RCC 7860 (cell line): Measurements from ENCODE around the gene TPSAB1.
A peak's percentile ranks its signal among the peaks of the same experiment; 100 is the strongest.
"Not testable (repeated sequence)": the region's sequence is repeated elsewhere in the genome, so short reads cannot be mapped to it uniquely, and the experiment has no call there.

Experiments
- DNase-seq: peaks from one replicate; pipeline ENCODE4 v3.0.0-alpha.2; 2015; ENCODE audit warnings: low spot score
- FAIRE-seq: peaks from 2 replicates; lab custom pipeline; 2012; peaks lifted over from hg19 to GRCh38; lab: Jason Lieb, UNC

The TPSAB1 gene

DNA sequence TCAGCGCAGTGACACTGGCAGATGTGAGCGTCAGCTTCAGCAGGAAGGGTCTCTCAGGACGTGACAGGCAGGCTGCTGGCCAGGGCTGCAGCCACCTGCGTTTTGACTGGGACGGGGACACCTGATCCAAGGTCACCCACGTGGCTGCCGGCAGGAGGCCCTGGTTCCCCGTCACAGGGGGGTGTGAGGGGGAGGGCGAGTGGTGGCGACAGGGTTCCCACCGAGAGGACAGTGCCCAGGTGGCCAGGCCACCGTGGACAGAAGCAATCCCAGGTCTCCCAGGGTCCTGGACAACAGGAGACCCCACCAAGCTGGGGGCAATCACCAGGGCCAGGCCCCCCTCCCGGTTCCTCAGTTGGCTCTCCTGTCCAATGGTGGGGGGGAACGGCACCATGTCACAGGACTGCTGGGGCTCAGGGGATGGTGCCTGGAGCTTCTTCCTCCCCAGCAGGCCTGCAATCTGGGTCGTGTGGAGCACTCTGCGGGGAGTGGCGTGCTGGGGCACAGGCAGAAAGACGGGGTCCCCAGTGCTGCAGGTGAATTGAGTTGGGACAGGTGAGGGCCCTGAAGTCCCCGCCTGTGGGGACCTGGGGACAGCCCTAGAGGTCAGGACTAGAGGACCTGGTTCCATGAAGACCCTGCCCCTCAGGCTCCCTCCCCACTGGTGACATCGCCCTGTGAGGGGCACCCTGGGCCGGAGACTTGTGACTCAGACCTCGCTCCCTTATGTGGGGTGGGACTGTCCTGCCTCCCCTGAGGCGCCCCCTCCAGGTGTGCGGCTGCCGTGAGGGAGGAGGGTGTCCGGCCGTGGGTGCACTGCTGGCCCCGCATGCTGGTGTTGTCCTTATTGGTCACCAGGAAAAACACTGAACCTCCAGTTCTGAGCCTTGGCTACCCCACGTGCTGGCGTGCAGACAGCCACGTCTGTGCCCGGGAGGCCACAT, 3.7 kb downstream of the TPSAB1 start:
- not testable (repeated sequence) for FAIRE-seq, DNase-seq

DNA sequence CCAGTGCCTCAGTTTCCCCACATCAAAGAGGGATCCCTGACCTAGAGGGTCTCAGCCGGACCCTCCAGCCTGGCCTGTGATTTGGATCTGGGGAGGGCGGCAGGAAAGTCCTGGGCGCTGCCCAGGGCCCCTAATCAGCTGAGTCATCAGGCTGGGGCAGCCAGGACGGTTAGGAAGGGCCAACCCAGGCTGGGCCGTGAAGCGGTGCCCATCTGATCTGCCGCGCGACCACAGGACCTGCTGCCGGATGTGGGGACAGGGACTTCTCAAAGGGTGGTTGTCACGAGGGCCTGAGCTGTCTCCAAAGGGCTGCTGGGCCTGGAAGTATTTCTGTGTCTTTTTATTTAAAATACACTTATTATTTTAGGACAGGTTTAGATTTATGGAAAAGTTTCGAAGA, 4.4 kb downstream of the TPSAB1 start:
- FAIRE-seq (peak; percentile 62), DNase-seq (peak; percentile 72)

DNA sequence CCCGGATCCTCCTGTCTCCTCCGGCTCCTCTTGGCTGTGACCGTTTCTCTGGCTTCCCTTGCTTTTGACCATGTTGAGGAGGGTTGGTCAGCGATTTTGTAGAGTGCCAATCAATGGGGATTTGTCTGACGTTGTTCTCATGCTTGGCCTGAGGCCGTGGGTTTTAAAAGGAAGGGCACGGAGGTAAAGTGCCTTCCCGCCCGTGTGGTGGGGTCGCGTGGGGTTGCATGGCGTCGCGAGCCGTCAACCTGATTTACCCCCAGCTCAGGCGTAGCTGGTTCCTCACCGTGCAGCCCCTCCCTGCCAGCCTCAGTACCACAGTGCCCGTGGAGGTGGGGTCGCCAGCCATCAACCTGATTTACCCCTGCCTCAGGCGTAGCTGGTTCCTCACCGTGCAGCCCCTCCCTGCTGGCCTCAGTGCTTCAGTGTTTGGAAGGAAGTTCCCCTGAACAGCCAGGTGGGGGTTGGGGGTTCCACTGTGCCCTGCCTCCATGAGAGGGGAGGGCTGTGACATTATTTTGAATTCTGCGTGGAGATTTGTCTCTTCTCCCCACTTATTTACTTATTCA, 5.0 kb downstream of the TPSAB1 start:
- DNase-seq: no peak
- FAIRE-seq: no peak

DNA sequence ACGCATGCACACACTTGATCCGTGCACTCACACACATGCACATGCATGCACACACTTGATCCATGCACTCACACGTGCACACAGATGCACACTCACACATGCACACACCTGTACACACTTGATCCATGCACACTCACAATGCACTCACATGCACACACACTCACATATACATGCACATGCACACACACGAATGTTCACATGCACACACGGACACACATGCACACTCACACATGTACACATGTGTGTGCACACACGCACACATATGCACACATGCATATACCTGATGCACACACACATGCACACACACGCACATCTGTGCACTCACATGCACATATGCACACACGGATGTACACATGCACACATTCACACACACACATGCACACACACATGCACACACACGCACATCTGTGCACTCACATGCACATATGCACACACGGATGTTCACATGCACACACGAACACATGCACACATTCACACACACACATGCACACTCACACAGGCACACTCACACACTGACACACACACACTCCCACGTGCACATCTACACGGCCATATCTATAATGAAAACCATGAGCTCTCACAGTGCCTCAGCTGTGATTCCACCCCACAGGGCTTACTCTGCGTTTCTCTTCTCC, 7.5 kb downstream of the TPSAB1 start:
- not testable (repeated sequence) for FAIRE-seq, DNase-seq

DNA sequence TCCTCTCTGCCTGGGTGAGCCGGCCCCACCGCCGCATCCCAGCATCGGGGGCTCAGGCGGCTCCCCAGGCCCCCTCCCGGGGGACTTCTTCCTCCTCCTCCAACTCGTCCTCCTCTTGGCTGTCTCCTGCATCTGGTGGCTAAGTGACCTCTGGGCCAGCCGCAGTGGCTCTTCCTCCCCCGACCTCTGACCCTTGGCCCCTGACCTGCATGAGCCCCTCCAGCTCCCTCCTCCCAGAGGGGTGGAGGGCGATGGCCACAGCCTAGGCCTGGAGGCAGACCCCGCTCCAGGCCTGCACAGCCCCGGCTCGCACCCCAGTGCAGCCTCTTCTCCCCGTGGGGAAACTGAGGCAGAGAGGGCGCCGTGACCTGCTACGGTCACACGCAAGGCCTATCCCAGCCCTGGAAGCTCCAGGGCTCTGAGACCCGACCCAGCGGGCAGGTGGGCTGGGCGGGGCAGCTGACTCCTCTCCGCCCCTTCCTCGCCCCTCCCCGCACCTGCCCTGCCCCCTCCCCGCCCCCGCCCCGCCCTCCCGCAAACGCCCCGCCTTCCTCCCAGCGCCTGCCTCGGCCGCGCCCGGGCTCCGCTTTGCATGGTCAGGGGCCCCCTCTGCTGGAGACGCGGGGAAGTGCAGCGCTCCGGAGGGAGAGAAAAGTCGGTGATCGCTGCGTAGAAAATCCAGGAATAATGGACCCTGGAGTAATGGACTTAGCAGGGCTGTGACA, 8.7 kb downstream of the TPSAB1 start:
- not testable (repeated sequence) for DNase-seq

DNA sequence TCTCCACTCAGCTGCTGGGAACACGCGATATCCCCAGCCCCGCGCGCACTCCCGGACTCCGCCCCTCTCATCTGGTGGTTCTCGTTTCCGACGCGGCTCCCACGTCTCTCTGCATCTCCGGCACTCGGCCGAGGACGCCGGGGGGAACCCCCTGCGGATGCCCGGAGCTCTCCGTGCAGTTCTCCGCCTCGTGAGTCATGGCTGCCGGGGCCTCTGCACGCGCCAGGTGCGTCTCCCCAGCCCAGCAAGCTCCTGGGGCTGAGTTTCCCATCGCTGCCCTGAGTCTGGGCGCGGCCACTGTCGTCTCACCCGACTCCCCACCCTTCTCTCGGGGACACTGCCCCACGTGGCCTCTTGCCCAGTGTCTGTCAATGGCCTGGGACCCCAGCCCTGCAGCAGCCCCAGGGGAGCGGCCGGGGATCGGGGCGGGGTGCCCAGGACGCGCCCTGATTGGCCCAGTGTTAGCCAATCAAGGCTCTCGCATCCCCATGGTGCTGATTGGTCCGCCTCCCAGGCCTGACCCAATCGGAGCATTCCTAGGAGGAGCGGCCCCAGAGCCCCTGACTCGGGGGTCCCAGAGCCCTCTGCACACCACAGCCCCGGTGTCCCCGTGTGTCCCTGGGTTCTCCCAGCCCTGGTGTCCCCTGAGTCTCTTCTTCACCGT, 13.3 kb downstream of the TPSAB1 start:
- not testable (repeated sequence) for DNase-seq, FAIRE-seq

More for the DNA sequence above, 8.7 kb downstream of the TPSAB1 start:
- FAIRE-seq: not testable (repeated sequence)

DNA sequence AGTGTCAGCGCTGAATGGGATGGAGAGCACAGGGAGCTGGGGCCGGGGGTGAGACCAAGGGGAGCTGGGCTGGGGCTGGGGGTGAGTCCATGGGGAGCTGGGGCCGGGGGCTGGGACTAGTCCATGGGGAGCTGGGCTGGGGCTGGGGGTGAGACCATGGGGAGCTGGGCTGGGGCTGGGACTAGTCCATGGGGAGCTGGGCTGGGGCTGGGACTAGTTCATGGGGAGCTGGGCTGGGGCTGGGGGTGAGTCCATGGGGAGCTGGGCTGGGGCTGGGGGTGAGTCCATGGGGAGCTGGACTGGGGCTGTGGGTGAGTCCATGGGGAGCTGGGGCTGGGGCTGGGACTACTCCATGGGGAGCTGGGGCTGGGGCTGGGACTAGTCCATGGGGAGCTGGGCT, 14.3 kb downstream of the TPSAB1 start:
- FAIRE-seq, DNase-seq: not testable (repeated sequence)

DNA sequence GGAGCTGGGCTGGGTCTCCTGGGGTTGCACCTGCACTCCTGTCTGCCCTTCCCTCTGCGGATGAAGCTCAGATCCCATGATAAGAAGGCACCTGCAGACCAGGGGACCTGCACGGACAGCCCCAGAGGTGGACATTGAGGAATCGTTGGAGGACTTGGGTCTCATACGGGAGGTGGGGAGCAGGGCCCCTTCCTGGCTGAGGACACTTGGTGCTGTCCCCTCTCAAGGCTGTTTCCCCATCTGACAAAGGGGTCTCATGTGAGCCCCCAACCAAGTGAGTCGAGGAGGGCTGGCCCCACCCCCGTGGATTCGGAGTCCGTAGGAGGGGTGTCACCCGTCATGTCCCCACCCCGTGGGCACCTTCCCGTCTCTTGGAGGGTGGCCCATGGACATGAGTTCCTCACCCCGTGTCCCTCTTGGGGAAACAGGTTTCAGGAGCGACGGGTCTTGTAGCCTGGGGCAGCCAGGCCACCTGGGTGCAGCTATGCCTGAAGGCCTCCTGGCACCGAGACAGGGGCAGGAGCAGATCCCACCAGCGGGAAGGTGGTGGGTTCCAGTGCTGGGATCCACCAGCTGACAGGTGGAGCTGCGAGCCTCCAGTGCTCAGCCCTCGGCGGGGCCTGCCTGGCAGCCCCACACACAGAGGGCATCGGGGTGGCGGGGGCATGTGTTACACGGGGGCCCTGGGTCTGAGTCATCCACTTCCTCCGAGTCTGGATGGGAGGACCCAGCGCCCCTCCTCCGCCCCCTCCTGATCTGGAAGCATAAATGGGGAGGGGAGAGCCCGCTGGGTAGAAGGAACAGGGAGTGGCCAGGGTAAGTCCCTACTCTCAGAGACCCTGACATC, 15.0 kb downstream of the TPSAB1 start, which contains the start of gene TPSD1:
Gene TPSD1, plus strand, starts transcription at position 794 of the 847 bp plus-strand sequence. CDS start 212 bp downstream, outside the sequence.
- FAIRE-seq, DNase-seq: not testable (repeated sequence)

DNA sequence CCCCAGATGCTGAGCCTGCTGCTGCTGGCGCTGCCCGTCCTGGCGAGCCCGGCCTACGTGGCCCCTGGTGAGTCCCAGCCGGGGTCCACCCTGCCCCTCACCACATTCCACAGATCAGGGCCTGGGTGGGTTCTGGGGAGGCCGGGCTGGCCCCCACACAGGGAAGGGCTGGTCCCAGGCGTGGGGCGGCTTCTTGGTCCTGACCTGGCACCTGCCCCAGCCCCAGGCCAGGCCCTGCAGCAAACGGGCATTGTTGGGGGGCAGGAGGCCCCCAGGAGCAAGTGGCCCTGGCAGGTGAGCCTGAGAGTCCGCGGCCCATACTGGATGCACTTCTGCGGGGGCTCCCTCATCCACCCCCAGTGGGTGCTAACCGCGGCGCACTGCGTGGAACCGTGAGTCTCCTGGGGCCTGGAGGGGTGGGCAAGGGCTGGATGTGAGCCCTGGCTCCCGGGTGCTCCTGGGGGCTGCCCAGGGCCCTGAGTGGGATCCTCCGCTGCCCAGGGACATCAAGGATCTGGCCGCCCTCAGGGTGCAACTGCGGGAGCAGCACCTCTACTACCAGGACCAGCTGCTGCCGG, 15.9 kb downstream of the TPSAB1 start:
- not testable (repeated sequence) for FAIRE-seq

DNA sequence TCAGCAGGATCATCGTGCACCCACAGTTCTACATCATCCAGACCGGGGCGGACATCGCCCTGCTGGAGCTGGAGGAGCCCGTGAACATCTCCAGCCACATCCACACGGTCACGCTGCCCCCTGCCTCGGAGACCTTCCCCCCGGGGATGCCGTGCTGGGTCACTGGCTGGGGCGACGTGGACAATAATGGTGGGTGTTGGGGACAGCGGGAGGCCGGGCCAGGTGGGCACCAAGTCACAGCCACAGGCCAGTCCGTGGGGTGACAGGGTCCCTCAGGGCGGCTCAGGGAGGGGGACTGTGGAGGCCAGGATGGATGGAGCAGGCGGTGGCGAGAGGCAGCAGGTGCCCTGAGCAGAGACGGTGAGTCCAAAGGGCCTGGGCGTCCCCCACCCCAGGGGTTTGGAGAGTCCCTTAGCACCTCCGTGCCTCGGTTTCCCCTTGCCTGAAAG, 16.4 kb downstream of the TPSAB1 start:
- FAIRE-seq: no peak
- DNase-seq: no peak

More for the DNA sequence above, 15.9 kb downstream of the TPSAB1 start:
- DNase-seq: not testable (repeated sequence)

DNA sequence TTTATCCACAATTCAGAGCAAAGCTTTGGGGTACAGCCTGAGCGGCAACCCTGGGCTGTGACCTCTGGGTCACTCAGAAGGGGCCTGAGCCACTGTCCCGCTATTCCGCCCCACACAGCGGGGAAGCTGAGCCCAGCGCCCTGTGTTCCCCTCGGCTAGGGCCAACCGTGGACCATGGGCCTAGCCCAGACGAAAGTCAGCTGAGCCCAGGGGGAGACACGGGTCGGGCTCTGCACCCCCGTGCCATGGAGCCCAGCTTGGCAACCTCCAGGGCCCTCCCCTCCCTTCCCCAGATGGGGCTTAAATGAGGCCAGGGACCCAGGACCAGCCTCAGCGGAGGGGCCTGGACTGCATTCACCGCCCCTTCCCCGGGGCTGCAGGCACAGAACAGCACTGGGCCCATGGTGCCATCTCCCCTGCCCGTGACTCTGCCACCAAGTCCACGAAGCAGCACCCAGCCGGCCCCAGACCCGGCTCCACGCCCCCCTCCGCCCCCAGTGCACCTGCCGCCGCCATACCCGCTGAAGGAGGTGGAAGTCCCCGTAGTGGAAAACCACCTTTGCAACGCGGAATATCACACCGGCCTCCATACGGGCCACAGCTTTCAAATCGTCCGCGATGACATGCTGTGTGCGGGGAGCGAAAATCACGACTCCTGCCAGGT, 17.2 kb downstream of the TPSAB1 start:
- DNase-seq (no peak), FAIRE-seq (no peak)

DNA sequence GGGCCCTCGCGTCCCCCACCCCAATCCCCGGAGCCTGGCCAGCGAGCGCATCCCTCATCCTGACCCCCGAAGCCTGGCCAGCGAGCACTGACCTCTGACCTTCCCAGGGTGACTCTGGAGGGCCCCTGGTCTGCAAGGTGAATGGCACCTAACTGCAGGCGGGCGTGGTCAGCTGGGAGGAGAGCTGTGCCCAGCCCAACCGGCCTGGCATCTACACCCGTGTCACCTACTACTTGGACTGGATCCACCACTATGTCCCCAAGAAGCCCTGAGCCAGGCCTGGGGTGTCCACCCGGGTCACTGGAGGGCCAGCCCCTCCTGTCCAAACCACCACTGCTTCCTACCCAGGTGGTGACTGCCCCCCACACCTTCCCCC, 17.7 kb downstream of the TPSAB1 start:
- no peak for DNase-seq
- no peak for FAIRE-seq

DNA sequence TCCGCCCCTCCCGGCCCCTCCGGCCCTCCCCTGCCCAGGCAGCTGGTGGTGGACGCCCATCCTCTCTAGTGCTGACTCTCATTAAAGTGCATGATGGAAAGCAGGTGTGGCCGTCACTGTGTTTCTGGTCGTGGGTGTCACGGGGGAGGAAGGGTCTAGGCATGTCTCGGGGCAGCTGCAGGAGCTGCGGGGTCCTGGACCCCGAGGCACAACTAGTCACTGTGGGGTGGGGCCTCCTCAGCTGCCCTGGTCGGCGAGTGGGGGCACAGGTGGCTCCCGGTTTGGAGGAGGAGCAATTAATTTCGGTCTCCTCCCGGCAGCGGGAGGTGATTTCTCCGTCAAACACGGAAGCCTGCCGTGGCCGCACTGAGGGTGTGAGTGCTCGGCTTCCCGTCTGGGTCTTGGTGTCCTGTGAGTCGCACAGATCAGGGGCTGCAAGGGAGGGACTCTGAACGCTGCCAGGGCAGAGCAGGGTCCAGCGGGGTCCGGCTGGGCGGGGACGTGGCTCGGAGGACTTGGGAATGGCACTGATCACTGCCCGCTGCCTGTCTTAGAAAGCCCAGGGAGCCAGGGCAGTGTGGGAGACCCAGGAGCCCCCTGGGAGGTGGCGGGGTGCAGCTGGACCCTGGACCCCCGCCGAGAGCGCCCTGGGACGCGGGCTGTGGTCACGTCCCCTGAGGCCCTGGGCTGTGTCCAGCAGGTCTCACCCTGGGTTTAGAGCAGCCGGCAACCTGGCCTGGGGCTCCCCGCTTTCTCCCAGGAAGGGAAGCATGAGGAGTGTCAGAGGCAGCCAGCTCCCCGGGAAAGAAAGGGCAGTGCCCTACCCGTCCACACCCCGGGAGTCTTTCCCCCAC, 18.6 kb downstream of the TPSAB1 start:
- FAIRE-seq (no peak), DNase-seq (no peak)

DNA sequence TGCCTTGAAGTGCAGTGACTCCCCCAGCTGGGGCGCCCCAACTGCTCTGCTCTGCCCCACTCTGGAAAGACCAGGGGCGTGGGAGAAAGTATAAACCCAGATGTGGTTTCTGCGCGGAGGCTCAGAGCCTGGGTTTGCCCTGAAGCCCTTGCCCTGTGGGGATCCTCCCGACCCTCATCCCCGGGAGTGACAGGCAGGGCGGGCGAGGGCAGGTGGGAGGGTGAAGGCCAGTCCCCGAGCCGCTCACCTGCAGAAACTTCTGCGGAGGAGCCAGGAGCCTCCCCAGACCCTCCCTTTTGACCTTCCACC, 19.2 kb downstream of the TPSAB1 start:
- DNase-seq (no peak), FAIRE-seq (no peak)

DNA sequence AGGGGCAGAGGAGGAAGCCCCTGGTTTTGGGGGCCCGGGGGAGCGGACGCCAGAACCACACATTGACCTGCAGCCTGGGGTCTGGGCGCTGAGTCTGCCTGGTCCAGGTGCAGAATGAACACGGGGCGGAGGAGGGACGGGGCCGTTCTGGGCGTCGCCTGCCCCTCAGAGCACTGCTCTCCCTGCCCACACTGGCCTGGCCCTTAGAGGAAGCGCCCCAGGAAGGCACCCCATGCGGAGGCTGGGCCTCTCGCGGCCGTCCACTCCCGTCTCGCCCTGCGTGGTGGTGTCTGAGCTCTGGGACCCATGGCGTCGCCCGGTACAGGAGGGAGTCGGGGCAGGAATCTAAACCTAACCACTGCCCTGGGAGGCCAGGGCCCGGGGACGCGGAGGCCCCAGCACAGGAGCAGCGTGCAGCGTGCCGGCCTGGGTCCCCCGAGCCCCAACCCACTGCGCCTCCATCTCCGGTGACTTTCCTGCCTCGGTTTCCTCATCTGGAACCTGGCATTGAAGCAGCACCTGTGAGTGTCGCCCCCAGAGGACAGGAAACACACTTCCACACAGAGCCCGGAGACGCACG, 19.7 kb downstream of the TPSAB1 start:
- no peak for FAIRE-seq
- no peak for DNase-seq

DNA sequence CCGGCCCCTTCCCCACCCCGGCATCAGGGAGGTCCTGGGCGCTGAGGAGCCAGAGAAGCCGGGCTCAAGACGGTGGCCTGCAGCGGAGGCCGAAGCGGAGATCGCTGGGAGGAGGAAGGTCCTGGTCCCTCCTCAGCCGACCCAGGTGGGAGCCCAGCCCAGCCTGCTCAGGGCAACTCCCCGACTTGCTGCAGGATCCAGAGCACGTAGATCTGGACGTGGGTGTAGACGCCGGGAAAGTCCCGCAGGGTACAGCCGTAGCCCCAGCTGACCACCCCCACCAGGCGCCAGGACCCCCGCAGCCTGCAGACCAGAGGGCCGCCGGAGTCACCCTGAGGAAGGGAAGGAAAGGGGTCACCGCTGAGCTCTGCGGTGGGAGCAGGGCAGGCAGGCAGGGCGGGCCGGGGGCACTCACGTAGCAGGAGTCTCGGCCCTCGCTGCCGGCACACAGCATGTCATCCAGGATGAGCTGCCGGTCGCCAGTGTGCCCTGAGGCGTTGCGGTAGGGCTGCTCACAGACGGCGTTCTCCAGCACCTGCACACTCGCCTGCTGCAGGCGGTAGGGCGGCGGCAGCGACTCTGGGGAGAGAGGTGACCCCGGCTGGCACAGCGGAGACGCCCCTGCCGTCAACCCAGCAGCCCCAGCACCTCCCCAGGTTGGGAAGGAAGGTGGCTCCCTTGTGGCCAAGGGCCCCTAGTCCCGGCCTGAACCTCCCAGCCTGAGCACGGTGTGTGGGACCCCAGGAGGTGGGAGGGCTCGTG, 20.8 kb downstream of the TPSAB1 start:
- FAIRE-seq (no peak), DNase-seq (no peak)
